Measurements from ENCODE around the gene RNFT2.

DNA sequence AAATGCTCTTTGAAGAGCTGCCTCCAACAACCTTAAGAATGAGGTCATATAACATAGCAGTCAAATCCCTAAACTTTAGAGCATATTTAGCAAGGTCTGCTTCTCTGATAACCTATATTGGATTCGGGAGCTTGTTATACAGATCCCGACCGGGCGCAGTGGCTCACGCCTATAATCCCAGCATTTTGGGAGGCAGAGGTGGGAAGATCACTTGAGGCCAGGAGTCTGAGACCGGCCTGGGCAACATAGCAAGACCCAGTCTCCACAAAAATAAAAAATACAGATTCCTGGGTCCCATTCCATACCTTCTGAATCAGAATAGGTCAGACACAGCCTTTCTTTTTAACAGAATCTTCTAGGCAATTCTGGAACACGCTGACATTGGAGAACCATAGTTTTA, 46.9 kb upstream of the RNFT2 start:
- TF ChIP-seq, protein P1, sequence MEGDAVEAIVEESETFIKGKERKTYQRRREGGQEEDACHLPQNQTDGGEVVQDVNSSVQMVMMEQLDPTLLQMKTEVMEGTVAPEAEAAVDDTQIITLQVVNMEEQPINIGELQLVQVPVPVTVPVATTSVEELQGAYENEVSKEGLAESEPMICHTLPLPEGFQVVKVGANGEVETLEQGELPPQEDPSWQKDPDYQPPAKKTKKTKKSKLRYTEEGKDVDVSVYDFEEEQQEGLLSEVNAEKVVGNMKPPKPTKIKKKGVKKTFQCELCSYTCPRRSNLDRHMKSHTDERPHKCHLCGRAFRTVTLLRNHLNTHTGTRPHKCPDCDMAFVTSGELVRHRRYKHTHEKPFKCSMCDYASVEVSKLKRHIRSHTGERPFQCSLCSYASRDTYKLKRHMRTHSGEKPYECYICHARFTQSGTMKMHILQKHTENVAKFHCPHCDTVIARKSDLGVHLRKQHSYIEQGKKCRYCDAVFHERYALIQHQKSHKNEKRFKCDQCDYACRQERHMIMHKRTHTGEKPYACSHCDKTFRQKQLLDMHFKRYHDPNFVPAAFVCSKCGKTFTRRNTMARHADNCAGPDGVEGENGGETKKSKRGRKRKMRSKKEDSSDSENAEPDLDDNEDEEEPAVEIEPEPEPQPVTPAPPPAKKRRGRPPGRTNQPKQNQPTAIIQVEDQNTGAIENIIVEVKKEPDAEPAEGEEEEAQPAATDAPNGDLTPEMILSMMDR (IDR thresholded peaks at IDR 0.05): no peak
- no peak for TF ChIP-seq POLR2A (IDR thresholded peaks at IDR 0.05)

All from lower leg skin (tissue), 3 donors.